ENCODE measurements around the gene PON2. TPM values are rescaled to one million over a fixed set of nuclear protein-coding genes. Genes with fewer than 3 reads are reported as not detected.

PON2 gene
- total and polyA plus RNA-seq, 2 of the 8 experiments (the other 6 are each of a cell fraction or from before 2014, with no cell fraction given): 20.6 to 31.0 TPM

Other genes with a start within 250 kb of the PON2 start
- gene PON1, start 110.5 kb downstream of the PON2 start, total RNA-seq (2021; fragmentation: NEBNext Ultra II Directional; extraction: Animal tissue kit (Norgen Biotek cat#: 25700)): not detected in 2 replicates
- gene PON1, start 110.5 kb downstream of the PON2 start, polyA plus RNA-seq (2011; rRNA removed): not detected in 2 replicates
- not detected in 2 replicates for gene PON3, start 38.7 kb downstream of the PON2 start, total RNA-seq (2021; fragmentation: NEBNext Ultra II Directional; extraction: Animal tissue kit (Norgen Biotek cat#: 25700))
- gene PON3, start 38.7 kb downstream of the PON2 start, polyA plus RNA-seq (2011; rRNA removed): not detected in 2 replicates
- not detected in 2 replicates for gene ASB4, start 50.9 kb upstream of the PON2 start, total RNA-seq (2021; fragmentation: NEBNext Ultra II Directional; extraction: Animal tissue kit (Norgen Biotek cat#: 25700))
- not detected in 2 replicates for gene ASB4, start 50.9 kb upstream of the PON2 start, polyA plus RNA-seq (2011; rRNA removed)
- 0.23 and 0.26 TPM in 2 replicates for gene PDK4, start 161.5 kb upstream of the PON2 start, total RNA-seq (2021; fragmentation: NEBNext Ultra II Directional; extraction: Animal tissue kit (Norgen Biotek cat#: 25700))
- gene PDK4, start 161.5 kb upstream of the PON2 start, polyA plus RNA-seq (2011; rRNA removed): not detected in 2 replicates